ENCODE data around the gene KIF11. TPM values are rescaled to one million over a fixed set of nuclear protein-coding genes. Genes with fewer than 3 reads are reported as not detected.

KIF11 gene
- total and polyA plus RNA-seq, 9 of the 15 experiments (the other 6 are each of a cell fraction or from before 2014, with no cell fraction given) = 11.3 to 54.4 (median 29.2) TPM

DNA sequence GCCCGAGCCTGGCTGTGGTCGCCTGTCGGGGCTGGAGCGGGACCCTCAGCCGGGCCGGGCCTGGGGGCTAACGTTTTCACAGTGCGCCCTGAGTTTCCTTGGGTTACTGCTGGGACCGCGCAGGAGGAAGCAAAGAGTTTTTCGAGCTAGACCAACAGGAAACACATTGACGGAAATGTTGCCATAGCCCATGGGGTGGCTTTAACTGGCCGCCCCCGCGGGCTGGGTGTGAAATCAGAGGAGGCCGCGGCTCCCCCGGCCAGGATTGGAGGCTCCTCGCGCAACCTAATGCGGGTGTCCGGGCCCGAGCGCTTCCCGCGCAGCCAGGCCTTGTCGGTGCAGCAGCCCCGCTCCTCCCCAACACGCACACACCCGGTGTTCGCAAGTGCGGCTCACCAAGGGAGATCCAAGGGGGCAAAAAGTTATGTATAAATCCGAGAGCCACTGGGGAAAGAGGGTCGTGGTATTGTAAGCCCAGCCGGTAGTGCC, 98.7 kb downstream of the KIF11 start:
- peak overlapping the region; percentile 84 to 98 for H3K9ac ChIP-seq (ENCODE audit: insufficient read depth in 1 of 2, low read depth in 2 of 2, low read length in 2 of 2)

More for the DNA sequence above, 98.7 kb downstream of the KIF11 start:
- intact Hi-C loops (cut with micrococcal nuclease) = no loop called here
- FAIRE-seq = no peak
- no TSS peak for BruUV-seq (replicated peaks)
- Histone ChIP-seq H3K4me3 (peak overlapping the region; percentile 93), H3K27ac (ENCODE audit: extremely low read depth, low read depth, low read length) (peak overlapping the region; percentile 91), H3K4me2 (ENCODE audit: insufficient read depth, low read length) (peak overlapping the region; percentile 96), H3K27me3 (ENCODE audit: control insufficient read depth in 2 of 2, insufficient read depth in 2 of 2, low read length in 2 of 2) (no peaks in the 10 kb centered on the region), H3K36me3 (ENCODE audit: control insufficient read depth, insufficient read depth, low read length) (peaks cover 55% of the 10 kb centered on the region), H2AFZ (ENCODE audit: low read depth, low read length) (no peak overlapping the region), H3K9me1 (ENCODE audit: control insufficient read depth, insufficient read depth, low read length) (no peaks in the 10 kb centered on the region), H3K79me2 (ENCODE audit: control insufficient read depth, insufficient read depth, low read length) (peaks cover 88% of the 10 kb centered on the region), H4K20me1 (replicated peaks; ENCODE audit: control insufficient read depth, insufficient read depth, low read length) (0 out of 2 replicates have a peak, but pooled peaks cover 4% of the 10 kb centered on the region), H3K4me1 (replicated peaks in 1 of 2; ENCODE audit: control insufficient read depth in 2 of 2, insufficient read depth in 2 of 2, low read length in 2 of 2) (peaks cover 15 to 45% of the 10 kb centered on the region in 2 experiments; a peak in 4 of 5 replicates), H3K9me3 (replicated peaks; ENCODE audit: control insufficient read depth, insufficient read depth, low read depth, low read length) (peaks cover 4% of the 10 kb centered on the region; the same call in 1 of the 2 replicates)
- TF ChIP-seq PCBP1 (IDR thresholded peaks at IDR 0.05; ENCODE audit: low read depth, low read length, poor library complexity, severe bottlenecking) (peak; percentile 6), KDM5B (IDR thresholded peaks at IDR 0.05; ENCODE audit: insufficient replicate concordance, low read depth, low read length) (peak; percentile 9), ZFX (CRISPR knock-in tag; IDR thresholded peaks at IDR 0.05) (peak; percentile 67), POLR2G (IDR thresholded peaks at IDR 0.05; ENCODE audit: low read depth, low read length) (peak; percentile 67), CHD1 (IDR thresholded peaks at IDR 0.05; ENCODE audit: low read length) (peak; percentile 53), SRSF7 (optimal IDR thresholded peaks at IDR 0.05; ENCODE audit: low read depth, low read length) (no peak), PHF8 (IDR thresholded peaks at IDR 0.05; ENCODE audit: borderline replicate concordance, low read length) (peak; percentile 25; the same call in 1 of the 2 replicates), EGR1 (conservative IDR thresholded peaks at IDR 0.05) (peak; percentile 52), SRSF3 (IDR thresholded peaks at IDR 0.05; ENCODE audit: insufficient read depth, low read length) (0 out of 2 replicates have a peak, but pooled peaks have one; percentile 56), NRF1 (conservative IDR thresholded peaks at IDR 0.05 in 1 of 2, IDR thresholded peaks at IDR 0.05 in 1 of 2) (peak in 1 of 2 experiments; percentile 36; a peak in 1 of 4 replicates), ZNF217 (CRISPR knock-in tag; IDR thresholded peaks at IDR 0.05) (no peak), ZNF23 (CRISPR knock-in tag; IDR thresholded peaks at IDR 0.05) (no peak), RBFOX2 (IDR thresholded peaks at IDR 0.05; ENCODE audit: low read depth, low read length) (peak; percentile 67)
- TF ChIP-seq, protein P1, sequence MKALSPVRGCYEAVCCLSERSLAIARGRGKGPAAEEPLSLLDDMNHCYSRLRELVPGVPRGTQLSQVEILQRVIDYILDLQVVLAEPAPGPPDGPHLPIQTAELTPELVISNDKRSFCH (CRISPR knock-in tag; IDR thresholded peaks at IDR 0.05) = no peak
- TF ChIP-seq, protein P1 (tag; IDR thresholded peaks at IDR 0.05) = 0 out of 2 replicates have a peak, but pooled peaks have one; percentile 14
- TF ChIP-seq, protein P2, sequence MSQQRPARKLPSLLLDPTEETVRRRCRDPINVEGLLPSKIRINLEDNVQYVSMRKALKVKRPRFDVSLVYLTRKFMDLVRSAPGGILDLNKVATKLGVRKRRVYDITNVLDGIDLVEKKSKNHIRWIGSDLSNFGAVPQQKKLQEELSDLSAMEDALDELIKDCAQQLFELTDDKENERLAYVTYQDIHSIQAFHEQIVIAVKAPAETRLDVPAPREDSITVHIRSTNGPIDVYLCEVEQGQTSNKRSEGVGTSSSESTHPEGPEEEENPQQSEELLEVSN (IDR thresholded peaks at IDR 0.05; ENCODE audit: borderline replicate concordance in 1 of 2, extremely low read depth in 1 of 2, insufficient read depth in 1 of 2, insufficient read length in 1 of 2, low read depth in 1 of 2, low read length in 1 of 2, poor library complexity in 1 of 2, severe bottlenecking in 1 of 2) = peak; percentile 59 to 88
- TF ChIP-seq, protein P3, sequence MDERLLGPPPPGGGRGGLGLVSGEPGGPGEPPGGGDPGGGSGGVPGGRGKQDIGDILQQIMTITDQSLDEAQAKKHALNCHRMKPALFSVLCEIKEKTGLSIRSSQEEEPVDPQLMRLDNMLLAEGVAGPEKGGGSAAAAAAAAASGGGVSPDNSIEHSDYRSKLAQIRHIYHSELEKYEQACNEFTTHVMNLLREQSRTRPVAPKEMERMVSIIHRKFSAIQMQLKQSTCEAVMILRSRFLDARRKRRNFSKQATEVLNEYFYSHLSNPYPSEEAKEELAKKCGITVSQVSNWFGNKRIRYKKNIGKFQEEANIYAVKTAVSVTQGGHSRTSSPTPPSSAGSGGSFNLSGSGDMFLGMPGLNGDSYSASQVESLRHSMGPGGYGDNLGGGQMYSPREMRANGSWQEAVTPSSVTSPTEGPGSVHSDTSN (CRISPR knock-in tag; IDR thresholded peaks at IDR 0.05; ENCODE audit: low read depth) = no peak
- TF ChIP-seq, protein P3 (tag; conservative IDR thresholded peaks at IDR 0.05; ENCODE audit: low read depth) = no peak
- POLR2A ChIA-PET = interaction anchor here (0.7 to 1.6 kb wide), 5 partner anchors 15 to 156 kb away, joined by 3 to 5 read pairs (median 3); partner anchors contain the start of gene EXOC6
- in situ Hi-C loops (cut with MboI) = loop anchor here (5.0 kb wide), 1 partner anchor 141 kb away; no protein-coding TSS in a partner anchor
- ATAC-seq = peak; percentile 1; the same call in 1 of the 3 replicates
- DNase-seq (ENCODE audit: extremely low read depth in 1 of 4, low spot score in 3 of 4) = peak in 3 of 4 experiments; percentile 22 to 45 (median 24)
- CTCF ChIA-PET (ENCODE audit: low intra/inter-chr PET ratio) = no interaction called here
- 0% methylated on average over 33 of the region's 35 CpGs for WGBS (ENCODE audit: insufficient coverage, low coverage, missing lambda C conversion rate)

Measured in K562 (cell line).